Tibial nerve (tissue), 4 donors: ENCODE data around the gene NR2E1. TPM values are rescaled to one million over a fixed set of nuclear protein-coding genes. Genes with fewer than 3 reads are reported as not detected.

Source experiments
- DNase-seq, 2 donors: peaks; one replicate each; pipeline ENCODE4 v3.0.0-alpha.2; 2019; ENCODE audit warnings: low spot score in 2 of 2
- H3K27ac ChIP-seq, 4 donors: fragments of 200-600 bp; sonication (generic) in 3 of 4; one replicate each; pipeline ENCODE4 v1.5.1; 2017 to 2019; ENCODE audit warnings: mild to moderate bottlenecking in 1 of 4
- H3K27me3 ChIP-seq, 2 donors: fragments of 200-600 bp; sonication (generic) in 1 of 2; one replicate each; pipeline versions ENCODE4 v1.5.1 to v1.6.0; 2017 to 2019
- H3K36me3 ChIP-seq, 3 donors: fragments of 200-600 bp; sonication (generic); one replicate each; pipeline ENCODE4 v1.5.1; 2018 to 2019
- H3K4me1 ChIP-seq, 4 donors: fragments of 200-600 bp; sonication (generic) in 3 of 4; one replicate each; pipeline ENCODE4 v1.5.1; 2017 to 2019
- H3K4me3 ChIP-seq, 4 donors: fragments of 200-600 bp; sonication (generic) in 3 of 4; one replicate each; pipeline ENCODE4 v1.5.1; 2017 to 2019; ENCODE audit warnings: mild to moderate bottlenecking in 1 of 4, moderate library complexity in 1 of 4
- H3K9me3 ChIP-seq, 4 donors: fragments of 200-600 bp; sonication (generic) in 3 of 4; one replicate each; pipeline ENCODE4 v1.5.1; 2017 to 2019
- EP300 ChIP-seq, 2 donors: sonication (generic); formaldehyde crosslinking; IDR thresholded peaks; one replicate each; pipeline ENCODE4 v1.6.1; 2017; ENCODE audit warnings: antibody characterized with exemption in 2 of 2, mild to moderate bottlenecking in 1 of 2
- POLR2A ChIP-seq, 2 donors: fragments of 450-650 bp; IDR thresholded peaks; one replicate each; pipeline ENCODE4 v1.6.1; 2017; ENCODE audit warnings: antibody characterized with exemption in 2 of 2, mild to moderate bottlenecking in 2 of 2, moderate library complexity in 2 of 2
- WGBS, 2 donors: methylation state at CpG; one replicate each; pipeline ENCODE4 v1.1.5; 2018; 5-methylcytosine and 5-hydroxymethylcytosine counted together
- total RNA-seq, 4 donors: library from RNA; depleted of rRNA; stranded (reverse); fragments of >200 nt; gene quantifications; one replicate each; pipeline ENCODE4 v1.1.0, GENCODE V29; 2016
- TF ChIP-seq, protein P1 (sequence below), 5 experiments: fragments of 200-600 bp in 3 of 5; fragments of 450-650 bp in 2 of 5; sonication (generic) in 3 of 5; IDR thresholded peaks; one replicate each; pipeline ENCODE4 v1.5.1; 2016 to 2019; ENCODE audit warnings: antibody characterized with exemption in 5 of 5, mild to moderate bottlenecking in 3 of 5, moderate library complexity in 2 of 5

The NR2E1 gene
- total RNA-seq, 4 donors from 2014 or later, result not detected

DNA sequence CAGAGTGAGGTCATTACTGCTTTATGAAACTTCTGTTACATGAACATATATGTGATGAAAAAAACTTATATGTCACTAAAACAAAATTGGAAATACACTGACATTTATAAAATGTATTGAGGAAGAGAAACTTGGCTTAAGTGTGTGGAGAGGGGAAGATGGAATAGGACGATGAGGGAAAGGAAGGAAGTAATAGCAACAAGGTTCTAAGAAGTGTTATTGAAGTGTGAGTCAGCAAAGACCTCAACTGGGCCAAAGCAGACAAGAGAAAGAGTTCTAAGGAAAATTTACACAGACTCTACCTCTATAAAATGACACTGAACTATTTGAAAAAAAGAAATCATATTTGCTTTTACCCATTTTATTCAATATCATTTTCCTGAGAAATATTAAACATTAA is 56.7 kb downstream of the NR2E1 start:
- no peak for DNase-seq
- Histone ChIP-seq H3K4me1 (no peaks in the 10 kb centered on the region), H3K36me3 (peaks cover 2 to 50% (median 5%) of the 10 kb centered on the region in 3 donors)

DNA sequence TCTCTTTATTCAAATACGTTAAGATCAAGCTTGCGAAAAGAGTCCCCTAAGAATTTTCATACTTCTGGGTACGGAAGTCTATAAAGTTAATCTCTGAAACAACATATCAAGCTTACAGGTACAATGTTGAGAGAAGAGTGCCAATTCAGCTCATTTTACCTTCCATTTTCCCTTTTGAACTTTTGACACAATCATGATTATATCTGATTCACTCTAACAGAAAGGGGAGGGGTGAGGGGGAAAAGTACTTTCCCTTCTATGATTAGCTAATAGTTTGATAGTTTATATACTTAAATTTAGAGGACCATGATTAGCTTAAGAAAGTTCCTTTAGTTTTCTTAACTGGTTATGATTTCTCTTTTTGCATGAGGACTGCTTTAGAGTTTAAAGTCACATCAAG is 61.5 kb downstream of the NR2E1 start:
- WGBS, 2 donors, result 84 to 92% methylated on average over 3 of the region's 3 CpGs
- Histone ChIP-seq H3K36me3 (peaks cover 0 to 6% (median 0%) of the 10 kb centered on the region in 3 donors), H3K9me3 (no peaks in the 10 kb centered on the region), H3K4me1 (peaks cover 0 to 7% (median under 1%) of the 10 kb centered on the region in 4 donors), H3K27ac (no peak overlapping the region), H3K4me3 (no peak overlapping the region), H3K27me3 (no peaks in the 10 kb centered on the region)
- TF ChIP-seq EP300 (IDR thresholded peaks at IDR 0.05) (no peak), POLR2A (IDR thresholded peaks at IDR 0.05) (no peak)
- TF ChIP-seq, protein P1, sequence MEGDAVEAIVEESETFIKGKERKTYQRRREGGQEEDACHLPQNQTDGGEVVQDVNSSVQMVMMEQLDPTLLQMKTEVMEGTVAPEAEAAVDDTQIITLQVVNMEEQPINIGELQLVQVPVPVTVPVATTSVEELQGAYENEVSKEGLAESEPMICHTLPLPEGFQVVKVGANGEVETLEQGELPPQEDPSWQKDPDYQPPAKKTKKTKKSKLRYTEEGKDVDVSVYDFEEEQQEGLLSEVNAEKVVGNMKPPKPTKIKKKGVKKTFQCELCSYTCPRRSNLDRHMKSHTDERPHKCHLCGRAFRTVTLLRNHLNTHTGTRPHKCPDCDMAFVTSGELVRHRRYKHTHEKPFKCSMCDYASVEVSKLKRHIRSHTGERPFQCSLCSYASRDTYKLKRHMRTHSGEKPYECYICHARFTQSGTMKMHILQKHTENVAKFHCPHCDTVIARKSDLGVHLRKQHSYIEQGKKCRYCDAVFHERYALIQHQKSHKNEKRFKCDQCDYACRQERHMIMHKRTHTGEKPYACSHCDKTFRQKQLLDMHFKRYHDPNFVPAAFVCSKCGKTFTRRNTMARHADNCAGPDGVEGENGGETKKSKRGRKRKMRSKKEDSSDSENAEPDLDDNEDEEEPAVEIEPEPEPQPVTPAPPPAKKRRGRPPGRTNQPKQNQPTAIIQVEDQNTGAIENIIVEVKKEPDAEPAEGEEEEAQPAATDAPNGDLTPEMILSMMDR (IDR thresholded peaks at IDR 0.05), result no peak
- no peak for DNase-seq

More for the DNA sequence above, 56.7 kb downstream of the NR2E1 start:
- WGBS, 2 donors, result 50 to 60% methylated on average over 1 of the region's 1 CpG
- Histone ChIP-seq H3K9me3 (no peaks in the 10 kb centered on the region), H3K4me3 (no peak overlapping the region), H3K27ac (no peak overlapping the region), H3K27me3 (no peaks in the 10 kb centered on the region)
- TF ChIP-seq POLR2A (IDR thresholded peaks at IDR 0.05) (no peak), EP300 (IDR thresholded peaks at IDR 0.05) (no peak)
- TF ChIP-seq, protein P1 (IDR thresholded peaks at IDR 0.05), result no peak

DNA sequence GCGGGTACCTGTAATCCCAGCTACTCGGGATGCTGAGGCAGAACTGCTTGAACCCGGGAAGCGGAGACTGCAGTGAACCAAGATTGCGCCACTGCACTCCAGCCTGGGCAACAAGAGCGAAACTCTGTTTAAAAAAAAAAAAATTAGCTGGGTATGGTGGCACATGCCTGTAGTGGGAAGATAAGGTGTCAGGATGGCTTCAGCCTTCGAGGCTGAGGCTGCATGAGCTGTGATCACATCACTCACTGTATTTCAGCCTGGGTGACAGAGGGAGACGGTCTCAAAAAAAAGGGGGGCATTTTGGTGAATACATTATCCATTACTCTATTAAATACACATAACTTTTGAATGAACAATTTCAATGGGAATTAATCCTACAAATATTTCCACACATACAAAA is 62.6 kb downstream of the NR2E1 start:
- H3K27me3 ChIP-seq, result no peaks in the 10 kb centered on the region
- DNase-seq, result no peak
- H3K36me3 ChIP-seq, result peaks cover 0 to 3% (median 0%) of the 10 kb centered on the region in 3 donors
- H3K9me3 ChIP-seq, result no peaks in the 10 kb centered on the region
- H3K4me1 ChIP-seq, result peaks cover 0 to 10% (median 5%) of the 10 kb centered on the region in 4 donors
- H3K4me3 ChIP-seq, result no peak overlapping the region
- H3K27ac ChIP-seq, result no peak overlapping the region
- TF ChIP-seq, protein P1 (IDR thresholded peaks at IDR 0.05), result no peak
- TF ChIP-seq EP300 (IDR thresholded peaks at IDR 0.05), result no peak
- TF ChIP-seq POLR2A (IDR thresholded peaks at IDR 0.05), result no peak
- WGBS, 2 donors, result 96 to 98% methylated on average over 8 of the region's 8 CpGs

DNA sequence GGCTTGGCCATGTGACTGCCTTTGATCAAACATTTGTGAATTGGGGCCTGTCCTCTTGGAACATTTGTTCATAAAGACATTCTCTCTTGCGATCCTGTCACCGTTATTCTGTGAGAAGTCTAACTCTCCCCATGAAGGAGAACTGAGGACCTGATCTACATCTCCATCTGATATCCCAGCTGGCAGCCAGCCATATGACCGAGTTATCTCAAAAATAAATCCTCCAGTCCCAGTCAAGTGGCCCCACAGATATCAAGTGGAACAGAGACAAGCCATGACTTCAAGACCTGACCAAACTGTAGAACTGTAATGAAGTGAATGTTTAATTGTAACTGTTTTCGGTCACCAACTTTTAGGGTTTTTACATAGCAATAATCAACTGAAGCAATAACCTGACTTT is 69.3 kb downstream of the NR2E1 start:
- TF ChIP-seq, protein P1 (IDR thresholded peaks at IDR 0.05), result no peak
- TF ChIP-seq POLR2A (IDR thresholded peaks at IDR 0.05) (no peak), EP300 (IDR thresholded peaks at IDR 0.05) (no peak)
- H3K9me3 ChIP-seq, result no peaks in the 10 kb centered on the region
- H3K27ac ChIP-seq, result no peak overlapping the region
- DNase-seq, result no peak
- H3K27me3 ChIP-seq, result no peaks in the 10 kb centered on the region
- H3K4me3 ChIP-seq, result no peak overlapping the region
- WGBS, 2 donors, result 84 to 89% methylated on average over 4 of the region's 4 CpGs
- peaks cover 0 to 26% (median 0%) of the 10 kb centered on the region in 3 donors for H3K36me3 ChIP-seq
- peaks cover 0 to 10% (median 5%) of the 10 kb centered on the region in 4 donors for H3K4me1 ChIP-seq

DNA sequence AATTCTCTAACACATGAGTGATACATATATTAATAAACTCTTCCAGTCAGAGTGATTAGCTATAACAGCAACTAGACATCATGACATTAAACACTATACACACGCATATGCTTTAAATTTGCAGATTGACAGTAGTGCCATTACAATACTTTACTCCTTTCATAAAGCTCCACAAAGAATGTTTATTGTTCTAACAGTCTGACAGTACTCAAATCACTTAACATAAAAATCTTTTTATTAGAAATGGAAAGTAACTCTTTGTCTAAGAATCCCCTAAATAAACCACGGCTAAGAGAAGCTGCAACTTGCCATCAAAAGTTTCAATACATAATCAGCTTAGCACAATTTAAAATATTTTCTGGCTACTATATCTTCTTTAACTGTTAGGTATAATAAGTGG is 71.0 kb downstream of the NR2E1 start:
- Histone ChIP-seq H3K4me1 (peaks cover 0 to 9% (median 4%) of the 10 kb centered on the region in 4 donors), H3K27ac (no peak overlapping the region), H3K9me3 (peaks cover 0 to under 1% (median 0%) of the 10 kb centered on the region in 4 donors), H3K27me3 (no peaks in the 10 kb centered on the region), H3K4me3 (no peak overlapping the region), H3K36me3 (peaks cover 0 to 43% (median 0%) of the 10 kb centered on the region in 3 donors)
- WGBS, 2 donors, result 35% methylated on average over 2 of the region's 2 CpGs
- no peak for DNase-seq
- TF ChIP-seq, protein P1 (IDR thresholded peaks at IDR 0.05), result no peak
- TF ChIP-seq POLR2A (IDR thresholded peaks at IDR 0.05) (no peak), EP300 (IDR thresholded peaks at IDR 0.05) (no peak)
